ENCODE data around the gene TSPAN13. TPM values are rescaled to one million over a fixed set of nuclear protein-coding genes. Genes with fewer than 3 reads are reported as not detected.

The TSPAN13 gene
- total and polyA plus RNA-seq, 12 donors = 6.8 to 40.1 (median 11.8) TPM

DNA sequence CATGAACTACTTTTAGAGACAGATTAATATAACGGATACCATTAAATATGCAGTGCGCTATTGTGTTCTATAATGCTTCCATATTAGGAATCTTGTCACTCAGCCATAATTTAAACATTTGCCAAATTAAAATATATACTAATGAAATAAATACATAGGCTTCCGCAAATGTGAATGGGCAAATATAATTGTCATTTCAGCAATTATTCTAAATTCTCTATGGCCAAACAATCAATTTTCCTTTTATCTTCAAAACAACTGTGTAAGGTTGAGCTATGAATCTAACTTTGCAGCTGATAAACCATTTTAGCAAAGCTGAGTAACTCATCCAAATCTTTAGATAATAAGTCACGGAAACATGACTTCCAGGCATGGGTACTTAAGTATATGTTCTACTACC lies 20.7 kb upstream of the TSPAN13 start:
- no peaks in the 10 kb centered on the region for H3K36me3 ChIP-seq
- no peaks in the 10 kb centered on the region for H3K27me3 ChIP-seq
- intact Hi-C loops (cut with DNase I) = no loop called here
- TF ChIP-seq, protein P1, sequence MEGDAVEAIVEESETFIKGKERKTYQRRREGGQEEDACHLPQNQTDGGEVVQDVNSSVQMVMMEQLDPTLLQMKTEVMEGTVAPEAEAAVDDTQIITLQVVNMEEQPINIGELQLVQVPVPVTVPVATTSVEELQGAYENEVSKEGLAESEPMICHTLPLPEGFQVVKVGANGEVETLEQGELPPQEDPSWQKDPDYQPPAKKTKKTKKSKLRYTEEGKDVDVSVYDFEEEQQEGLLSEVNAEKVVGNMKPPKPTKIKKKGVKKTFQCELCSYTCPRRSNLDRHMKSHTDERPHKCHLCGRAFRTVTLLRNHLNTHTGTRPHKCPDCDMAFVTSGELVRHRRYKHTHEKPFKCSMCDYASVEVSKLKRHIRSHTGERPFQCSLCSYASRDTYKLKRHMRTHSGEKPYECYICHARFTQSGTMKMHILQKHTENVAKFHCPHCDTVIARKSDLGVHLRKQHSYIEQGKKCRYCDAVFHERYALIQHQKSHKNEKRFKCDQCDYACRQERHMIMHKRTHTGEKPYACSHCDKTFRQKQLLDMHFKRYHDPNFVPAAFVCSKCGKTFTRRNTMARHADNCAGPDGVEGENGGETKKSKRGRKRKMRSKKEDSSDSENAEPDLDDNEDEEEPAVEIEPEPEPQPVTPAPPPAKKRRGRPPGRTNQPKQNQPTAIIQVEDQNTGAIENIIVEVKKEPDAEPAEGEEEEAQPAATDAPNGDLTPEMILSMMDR (IDR thresholded peaks at IDR 0.05) = no peak
- H3K4me1 ChIP-seq = peaks cover 0 to 12% (median 0%) of the 10 kb centered on the region in 9 donors
- no peak for DNase-seq
- H3K27ac ChIP-seq = no peak overlapping the region
- no peak overlapping the region for H3K4me3 ChIP-seq
- H3K9me3 ChIP-seq = no peaks in the 10 kb centered on the region
- WGBS, 2 donors = 98% methylated on average over 4 of the region's 4 CpGs
- ATAC-seq = no peak

DNA sequence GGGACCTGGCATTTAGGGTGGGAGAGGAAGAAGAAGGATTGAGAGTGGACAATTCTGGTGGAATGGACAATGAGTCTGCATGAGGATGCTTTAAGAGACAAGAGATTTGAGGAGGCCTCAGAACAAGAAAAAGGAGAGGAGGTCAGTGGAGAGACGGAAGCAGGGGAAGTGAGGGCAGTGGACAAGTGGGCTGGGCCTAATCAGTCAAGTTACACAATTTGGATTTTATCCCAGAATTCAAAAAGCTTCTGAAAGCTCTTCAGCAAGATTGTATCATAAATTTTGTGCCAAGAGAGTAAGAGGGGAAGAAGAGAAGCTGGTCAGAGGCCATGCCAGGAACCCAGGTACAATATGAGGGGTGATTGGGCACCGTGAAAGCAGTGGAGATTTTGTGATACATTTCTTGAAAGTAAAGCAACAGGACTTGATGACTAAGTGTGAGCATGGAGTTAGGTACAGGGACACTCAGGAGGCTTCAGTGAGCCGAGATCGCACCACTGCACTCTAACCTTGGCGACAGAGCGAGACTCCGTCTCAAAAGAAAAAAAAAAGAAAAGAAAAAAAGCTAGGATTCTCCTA lies 19.3 kb upstream of the TSPAN13 start:
- H3K9me3 ChIP-seq = no peaks in the 10 kb centered on the region
- no peaks in the 10 kb centered on the region for H3K36me3 ChIP-seq
- no peak overlapping the region for H3K4me3 ChIP-seq
- H3K4me1 ChIP-seq = peaks cover 0 to 12% (median 0%) of the 10 kb centered on the region in 9 donors
- intact Hi-C loops (cut with DNase I) = no loop called here
- ATAC-seq = peak in 1 of 8 donors; percentile 52
- H3K27me3 ChIP-seq = no peaks in the 10 kb centered on the region
- H3K27ac ChIP-seq = peak overlapping the region in 1 of 10 donors; percentile 5
- 67 to 85% methylated on average over 7 of the region's 7 CpGs for WGBS, 2 donors
- TF ChIP-seq, protein P1 (IDR thresholded peaks at IDR 0.05) = no peak
- no peak for DNase-seq

GRCh38 chr7:16735020-16735419 lies 18.5 kb upstream of the TSPAN13 start:
- peak overlapping the region in 1 of 10 donors; percentile 5 for H3K27ac ChIP-seq
- 77 to 93% methylated on average over 4 of the region's 4 CpGs for WGBS, 2 donors

DNA sequence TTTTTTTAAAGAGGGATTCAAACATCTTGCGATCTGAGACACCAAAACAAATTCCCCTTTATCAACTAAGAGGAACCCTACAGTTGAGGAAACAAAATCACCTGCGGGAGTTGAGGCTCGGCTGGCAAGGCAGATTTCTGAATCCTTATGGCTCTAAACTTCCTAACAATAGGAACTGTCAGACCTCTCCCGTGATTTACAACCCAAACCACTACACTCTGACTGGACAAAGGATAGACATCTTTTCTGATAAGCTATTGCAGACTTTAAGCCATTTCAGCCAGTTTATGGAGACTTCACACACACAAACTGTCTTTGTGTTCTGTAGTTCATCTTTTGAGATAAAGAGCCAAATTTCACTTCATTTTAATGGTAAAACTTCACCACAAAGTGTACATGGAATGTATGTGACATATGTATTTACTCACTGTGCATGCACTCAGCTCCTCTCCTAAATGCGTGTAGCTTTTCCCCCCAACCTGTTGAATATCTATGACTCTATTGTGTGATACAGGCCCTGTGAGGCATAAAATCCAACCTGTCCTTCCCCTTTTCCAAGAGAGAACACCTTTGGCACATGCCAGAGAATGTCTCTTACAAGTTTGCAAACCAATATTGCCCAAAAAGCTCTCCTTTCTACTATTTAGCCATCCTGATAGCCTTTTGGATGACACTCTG lies 15.4 kb upstream of the TSPAN13 start:
- DNase-seq (no peak), ATAC-seq (no peak)
- TF ChIP-seq, protein P1 (IDR thresholded peaks at IDR 0.05) = no peak
- no peaks in the 10 kb centered on the region for H3K36me3 ChIP-seq
- no peak overlapping the region for H3K27ac ChIP-seq
- intact Hi-C loops (cut with DNase I) = no loop called here
- H3K27me3 ChIP-seq = no peaks in the 10 kb centered on the region
- H3K4me1 ChIP-seq = peaks cover 0 to 45% (median 24%) of the 10 kb centered on the region in 9 donors
- H3K4me3 ChIP-seq = no peak overlapping the region
- 86 to 93% methylated on average over 5 of the region's 5 CpGs for WGBS, 2 donors
- no peaks in the 10 kb centered on the region for H3K9me3 ChIP-seq

More at GRCh38 chr7:16735020-16735419, 18.5 kb upstream of the TSPAN13 start:
- Histone ChIP-seq H3K27me3 (no peaks in the 10 kb centered on the region), H3K36me3 (no peaks in the 10 kb centered on the region), H3K4me3 (no peak overlapping the region), H3K9me3 (no peaks in the 10 kb centered on the region), H3K4me1 (peaks cover 0 to 19% (median 5%) of the 10 kb centered on the region in 9 donors)
- TF ChIP-seq, protein P1 (IDR thresholded peaks at IDR 0.05) = no peak
- no peak for DNase-seq
- no peak for ATAC-seq
- intact Hi-C loops (cut with DNase I) = no loop called here
